ENCODE measurements around the gene NF1. TPM values are rescaled to one million over a fixed set of nuclear protein-coding genes. Genes with fewer than 3 reads are reported as not detected.

NF1 gene
- total and polyA plus RNA-seq, 8 donors, result 45.0 to 57.7 (median 52.0) TPM

- DNase-seq (peak in 3 of 4 donors; percentile 64 to 89 (median 79)), ATAC-seq (peak; percentile 78)
- H3K4me1 ChIP-seq, result peaks cover 0 to 13% of the 10 kb centered on the region in 2 donors
- H3K4me3 ChIP-seq, result no peak overlapping the region
- H3K27ac ChIP-seq, result no peak overlapping the region
- H3K9me3 ChIP-seq, result no peaks in the 10 kb centered on the region
- intact Hi-C loops (cut with DNase I), result no loop called here
- H3K27me3 ChIP-seq, result peaks cover 37 to 76% of the 10 kb centered on the region in 2 donors
- H3K36me3 ChIP-seq, result no peaks in the 10 kb centered on the region
- TF ChIP-seq, protein P1, sequence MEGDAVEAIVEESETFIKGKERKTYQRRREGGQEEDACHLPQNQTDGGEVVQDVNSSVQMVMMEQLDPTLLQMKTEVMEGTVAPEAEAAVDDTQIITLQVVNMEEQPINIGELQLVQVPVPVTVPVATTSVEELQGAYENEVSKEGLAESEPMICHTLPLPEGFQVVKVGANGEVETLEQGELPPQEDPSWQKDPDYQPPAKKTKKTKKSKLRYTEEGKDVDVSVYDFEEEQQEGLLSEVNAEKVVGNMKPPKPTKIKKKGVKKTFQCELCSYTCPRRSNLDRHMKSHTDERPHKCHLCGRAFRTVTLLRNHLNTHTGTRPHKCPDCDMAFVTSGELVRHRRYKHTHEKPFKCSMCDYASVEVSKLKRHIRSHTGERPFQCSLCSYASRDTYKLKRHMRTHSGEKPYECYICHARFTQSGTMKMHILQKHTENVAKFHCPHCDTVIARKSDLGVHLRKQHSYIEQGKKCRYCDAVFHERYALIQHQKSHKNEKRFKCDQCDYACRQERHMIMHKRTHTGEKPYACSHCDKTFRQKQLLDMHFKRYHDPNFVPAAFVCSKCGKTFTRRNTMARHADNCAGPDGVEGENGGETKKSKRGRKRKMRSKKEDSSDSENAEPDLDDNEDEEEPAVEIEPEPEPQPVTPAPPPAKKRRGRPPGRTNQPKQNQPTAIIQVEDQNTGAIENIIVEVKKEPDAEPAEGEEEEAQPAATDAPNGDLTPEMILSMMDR (IDR thresholded peaks at IDR 0.05), result no peak
Observed at GRCh38 chr17:31394544-31394943, 299.8 kb downstream of the NF1 start.

DNA sequence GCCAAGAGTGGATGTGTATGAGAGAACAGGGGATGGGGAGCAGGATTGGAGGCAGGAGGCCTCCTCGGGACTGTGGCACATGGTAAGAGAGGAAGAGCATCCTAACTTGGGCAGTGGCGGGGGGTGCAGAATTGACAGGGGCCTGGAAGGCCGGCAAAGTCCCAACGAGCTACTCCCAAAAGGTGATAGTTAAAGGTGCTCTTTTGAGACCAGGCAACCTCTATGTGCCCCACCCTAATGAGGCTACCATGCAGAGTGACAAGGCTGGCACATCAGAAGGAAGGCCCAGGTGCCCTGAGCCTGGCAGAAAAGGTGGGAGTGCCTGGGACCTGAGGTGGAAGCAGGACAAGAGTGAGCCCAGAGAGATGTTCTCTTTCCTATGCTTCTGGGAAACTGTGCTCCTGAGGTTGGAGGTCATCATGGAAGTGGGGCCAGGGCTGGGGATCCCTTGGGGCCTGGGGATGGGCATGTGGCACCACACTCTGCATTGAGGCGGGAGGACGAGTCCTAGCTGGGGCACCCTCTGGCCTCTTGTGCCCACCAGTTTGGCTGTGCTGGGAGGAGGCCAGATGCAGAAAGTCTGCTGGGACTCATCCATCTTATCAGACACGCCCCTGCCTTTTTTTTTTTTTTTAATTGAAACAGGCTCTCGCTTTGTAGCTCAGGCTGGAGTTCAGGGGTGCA is 302.6 kb downstream of the NF1 start:
- H3K27me3 ChIP-seq, result peaks cover 14 to 58% of the 10 kb centered on the region in 2 donors
- H3K4me3 ChIP-seq, result no peak overlapping the region
- H3K9me3 ChIP-seq, result no peaks in the 10 kb centered on the region
- no peaks in the 10 kb centered on the region for H3K4me1 ChIP-seq
- TF ChIP-seq, protein P1 (IDR thresholded peaks at IDR 0.05), result no peak
- H3K27ac ChIP-seq, result no peak overlapping the region
- ATAC-seq (no peak), DNase-seq (no peak)
- no peaks in the 10 kb centered on the region for H3K36me3 ChIP-seq
- intact Hi-C loops (cut with DNase I), result no loop called here

GRCh38 chr17:31398381-31399311 is 303.9 kb downstream of the NF1 start:
- H3K9me3 ChIP-seq, result no peaks in the 10 kb centered on the region
- DNase-seq (no peak), ATAC-seq (no peak)
- H3K36me3 ChIP-seq, result no peaks in the 10 kb centered on the region
- H3K27ac ChIP-seq, result no peak overlapping the region
- intact Hi-C loops (cut with DNase I), result no loop called here
- TF ChIP-seq, protein P1 (IDR thresholded peaks at IDR 0.05), result no peak
- no peaks in the 10 kb centered on the region for H3K4me1 ChIP-seq
- H3K4me3 ChIP-seq, result no peak overlapping the region
- H3K27me3 ChIP-seq, result peaks cover 4 to 46% of the 10 kb centered on the region in 2 donors

GRCh38 chr17:31400481-31400950 is 305.7 kb downstream of the NF1 start:
- Histone ChIP-seq H3K4me3 (no peak overlapping the region), H3K36me3 (no peaks in the 10 kb centered on the region), H3K27ac (no peak overlapping the region), H3K27me3 (peaks cover 0 to 27% of the 10 kb centered on the region in 2 donors), H3K9me3 (no peaks in the 10 kb centered on the region), H3K4me1 (no peaks in the 10 kb centered on the region)
- ATAC-seq, result no peak
- DNase-seq, result no peak
- intact Hi-C loops (cut with DNase I), result no loop called here
- TF ChIP-seq, protein P1 (IDR thresholded peaks at IDR 0.05), result no peak
